Measurements from ENCODE around the gene UCP3.

- TF ChIP-seq POLR2AphosphoS5 (IDR thresholded peaks at IDR 0.05) (no peak), CTCF (IDR thresholded peaks at IDR 0.05) (no peak), POLR2A (IDR thresholded peaks at IDR 0.05) (no peak)
Observed at GRCh38 chr11:74002832-74003231, 6.1 kb downstream of the UCP3 start.

All from breast epithelium (tissue), 3 donors.